D721Med (cell line): Measurements from ENCODE around the gene TBATA.

ENCODE experiments used
- DNase-seq: peaks from one replicate; pipeline ENCODE4 v3.0.0; 2011; ENCODE audit warnings: low spot score; ENCODE audit not compliant: insufficient read length
- FAIRE-seq: peaks from 2 replicates; lab custom pipeline; 2011; peaks lifted over from hg19 to GRCh38; lab: Jason Lieb, UNC
- TF ChIP-seq, protein P1 (sequence below): IDR thresholded peaks from 2 replicates; pipeline ENCODE4 v1.5.1; 2012; ENCODE audit warnings: mild to moderate bottlenecking, control low read depth; ENCODE audit not compliant: insufficient read depth; ENCODE audit errors: missing control alignments

TBATA gene, protein sequence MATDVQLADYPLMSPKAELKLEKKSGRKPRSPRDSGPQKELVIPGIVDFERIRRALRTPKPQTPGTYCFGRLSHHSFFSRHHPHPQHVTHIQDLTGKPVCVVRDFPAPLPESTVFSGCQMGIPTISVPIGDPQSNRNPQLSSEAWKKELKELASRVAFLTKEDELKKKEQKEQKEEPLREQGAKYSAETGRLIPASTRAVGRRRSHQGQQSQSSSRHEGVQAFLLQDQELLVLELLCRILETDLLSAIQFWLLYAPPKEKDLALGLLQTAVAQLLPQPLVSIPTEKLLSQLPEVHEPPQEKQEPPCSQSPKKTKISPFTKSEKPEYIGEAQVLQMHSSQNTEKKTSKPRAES

DNA sequence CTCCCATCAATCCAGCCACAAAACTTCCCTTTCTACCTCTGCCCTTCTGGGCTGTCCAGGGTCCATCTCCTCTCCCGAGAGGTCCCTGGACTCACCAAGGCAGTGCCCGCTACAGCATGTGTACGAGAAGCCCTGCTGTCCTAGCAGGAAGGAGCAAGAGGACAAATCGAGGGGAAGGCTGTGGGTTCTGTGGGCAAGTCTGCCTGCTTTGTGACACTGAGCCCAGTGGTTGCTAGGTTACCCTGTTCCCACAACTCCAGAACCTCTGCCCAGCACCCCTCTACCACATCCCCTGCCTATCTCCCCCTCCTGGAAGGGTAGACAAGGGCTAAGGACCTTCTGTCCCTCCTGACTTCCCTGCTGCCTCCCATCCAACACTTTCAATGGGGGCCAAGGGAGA lies at the start of gene TBATA:
TBATA (minus strand) TSS at position 188 of the 400 bp plus-strand sequence. CDS start 1,998 bp downstream, outside the sequence.
- DNase-seq (no peak), FAIRE-seq (no peak)
- TF ChIP-seq, protein P1, sequence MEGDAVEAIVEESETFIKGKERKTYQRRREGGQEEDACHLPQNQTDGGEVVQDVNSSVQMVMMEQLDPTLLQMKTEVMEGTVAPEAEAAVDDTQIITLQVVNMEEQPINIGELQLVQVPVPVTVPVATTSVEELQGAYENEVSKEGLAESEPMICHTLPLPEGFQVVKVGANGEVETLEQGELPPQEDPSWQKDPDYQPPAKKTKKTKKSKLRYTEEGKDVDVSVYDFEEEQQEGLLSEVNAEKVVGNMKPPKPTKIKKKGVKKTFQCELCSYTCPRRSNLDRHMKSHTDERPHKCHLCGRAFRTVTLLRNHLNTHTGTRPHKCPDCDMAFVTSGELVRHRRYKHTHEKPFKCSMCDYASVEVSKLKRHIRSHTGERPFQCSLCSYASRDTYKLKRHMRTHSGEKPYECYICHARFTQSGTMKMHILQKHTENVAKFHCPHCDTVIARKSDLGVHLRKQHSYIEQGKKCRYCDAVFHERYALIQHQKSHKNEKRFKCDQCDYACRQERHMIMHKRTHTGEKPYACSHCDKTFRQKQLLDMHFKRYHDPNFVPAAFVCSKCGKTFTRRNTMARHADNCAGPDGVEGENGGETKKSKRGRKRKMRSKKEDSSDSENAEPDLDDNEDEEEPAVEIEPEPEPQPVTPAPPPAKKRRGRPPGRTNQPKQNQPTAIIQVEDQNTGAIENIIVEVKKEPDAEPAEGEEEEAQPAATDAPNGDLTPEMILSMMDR: no peak

DNA sequence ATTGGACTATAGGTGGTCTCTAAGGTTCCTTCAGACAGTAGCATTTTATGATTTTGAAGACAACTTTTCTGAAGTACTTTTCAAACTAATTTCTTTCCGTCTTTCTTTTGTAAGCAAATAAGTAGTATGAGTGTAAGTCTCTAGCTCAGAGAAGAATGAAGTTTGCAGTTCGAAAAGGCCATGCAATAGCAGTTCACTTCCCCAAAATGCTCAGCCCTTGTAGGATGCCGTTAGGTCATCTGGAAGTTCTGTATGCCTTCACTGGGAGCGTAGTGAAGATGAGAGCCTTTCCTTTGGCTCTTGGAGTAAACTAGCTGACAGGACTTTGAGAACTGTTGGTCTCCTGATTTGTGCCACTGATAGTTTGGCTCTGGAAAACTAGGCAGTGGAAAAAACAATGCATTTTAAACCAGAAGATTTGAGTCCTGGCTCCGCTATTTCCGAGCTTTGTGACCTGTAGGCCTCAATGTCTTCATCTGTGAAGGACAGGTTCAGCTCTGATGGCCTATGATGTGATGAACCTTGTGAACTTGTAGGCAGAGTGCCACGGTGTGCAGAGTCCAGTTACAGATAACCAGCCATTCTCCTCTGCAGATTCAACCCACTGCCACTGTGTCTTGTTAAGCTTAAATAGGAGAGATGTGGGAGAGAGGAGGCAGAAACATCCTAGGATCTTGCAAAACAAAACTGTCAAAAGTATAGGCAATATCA lies 49.4 kb upstream of the TBATA start:
- TF ChIP-seq, protein P1: no peak
- DNase-seq (no peak), FAIRE-seq (no peak)

DNA sequence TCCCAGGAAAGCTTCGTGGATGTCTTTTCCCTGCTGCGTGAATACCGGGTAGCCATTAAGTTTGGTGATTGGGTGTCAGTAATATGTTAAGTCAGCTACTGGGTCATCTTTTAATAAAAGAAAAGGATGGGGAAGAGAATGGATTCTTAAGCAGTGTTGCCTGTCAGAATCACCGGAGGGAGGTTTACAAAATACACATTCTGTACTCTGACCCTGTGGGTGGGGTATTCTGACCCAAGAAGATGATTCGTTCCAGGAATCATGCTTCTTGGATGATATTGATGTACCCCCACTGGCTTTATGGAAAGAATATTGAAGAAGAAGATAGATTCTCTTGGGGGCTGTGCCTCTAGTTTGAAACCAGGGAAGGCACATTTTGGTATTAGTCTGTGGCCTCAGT lies 48.8 kb upstream of the TBATA start:
- FAIRE-seq: no peak
- TF ChIP-seq, protein P1: no peak

DNA sequence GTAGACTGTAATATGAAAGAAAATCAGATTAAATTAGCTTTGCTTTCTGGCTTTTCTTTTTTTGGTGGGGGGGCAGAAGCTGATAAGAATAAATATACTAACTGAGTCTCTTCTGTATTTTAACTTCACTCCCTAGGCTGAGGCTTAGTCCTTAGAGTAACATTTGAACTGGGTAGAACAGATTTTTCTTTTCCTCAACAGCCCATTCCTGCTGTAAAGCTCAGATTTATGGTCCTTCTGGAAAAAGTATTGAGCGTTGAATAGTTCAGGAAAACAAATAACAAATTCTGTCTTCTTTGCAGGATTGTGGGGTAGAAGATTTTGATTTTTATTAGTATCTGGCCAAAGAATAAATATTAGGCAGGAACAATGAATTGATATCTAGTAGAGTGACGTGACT lies 48.4 kb upstream of the TBATA start:
- TF ChIP-seq, protein P1: no peak
- no peak for DNase-seq
- FAIRE-seq: no peak

More for the DNA sequence above, 48.8 kb upstream of the TBATA start:
- DNase-seq: no peak

DNA sequence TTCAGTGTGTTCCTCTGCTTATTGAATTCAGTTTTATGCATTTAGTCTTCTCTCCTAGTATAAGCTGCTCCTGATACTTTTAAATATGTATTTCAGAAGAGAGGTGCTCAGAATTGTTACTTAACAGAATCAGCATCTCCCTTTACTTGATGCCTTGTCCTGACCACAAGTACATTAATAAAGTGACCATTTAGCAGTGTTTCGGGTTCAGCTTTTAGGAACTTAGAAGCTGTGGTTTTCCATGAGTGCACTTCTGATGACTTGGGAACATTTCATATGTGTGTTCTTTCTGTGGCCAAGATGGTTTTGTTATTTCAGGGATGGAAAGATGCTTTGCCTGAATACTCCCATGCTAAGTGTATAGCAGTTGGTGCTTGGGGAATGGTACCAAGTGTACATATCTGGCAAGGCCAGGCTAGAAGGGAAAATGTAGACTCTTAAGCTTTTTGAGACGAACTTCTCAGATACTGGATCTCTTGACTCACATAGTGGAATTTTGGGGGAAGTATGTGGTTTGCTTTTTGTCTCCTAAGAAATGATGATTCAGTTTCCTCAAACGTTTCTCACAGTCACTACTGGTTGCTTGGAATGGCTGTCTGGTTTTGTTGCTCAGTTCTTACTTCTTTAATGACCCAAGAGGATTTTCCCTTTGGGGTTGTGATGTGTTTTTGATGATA lies 47.8 kb upstream of the TBATA start:
- TF ChIP-seq, protein P1: no peak
- FAIRE-seq (no peak), DNase-seq (no peak)

DNA sequence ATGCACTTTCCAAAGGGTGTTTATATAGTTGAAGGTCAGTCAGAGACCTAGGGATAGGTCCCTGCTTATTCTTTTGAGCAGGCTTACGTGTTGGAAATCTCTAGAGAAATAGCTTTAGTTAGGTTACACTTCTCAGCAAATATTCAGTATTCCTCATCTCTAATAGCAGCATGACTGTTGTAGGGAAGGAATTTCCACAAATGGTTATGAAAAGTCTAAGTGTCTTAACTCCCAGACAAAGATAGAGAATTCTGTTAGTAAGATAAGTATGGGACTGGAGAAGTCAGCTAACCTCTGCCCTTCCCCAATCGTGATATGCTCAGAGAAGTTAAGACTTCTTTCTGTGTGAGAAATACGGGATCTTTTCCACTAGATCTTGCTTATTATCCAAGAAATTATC lies 47.0 kb upstream of the TBATA start:
- TF ChIP-seq, protein P1: no peak
- no peak for FAIRE-seq
- no peak for DNase-seq

DNA sequence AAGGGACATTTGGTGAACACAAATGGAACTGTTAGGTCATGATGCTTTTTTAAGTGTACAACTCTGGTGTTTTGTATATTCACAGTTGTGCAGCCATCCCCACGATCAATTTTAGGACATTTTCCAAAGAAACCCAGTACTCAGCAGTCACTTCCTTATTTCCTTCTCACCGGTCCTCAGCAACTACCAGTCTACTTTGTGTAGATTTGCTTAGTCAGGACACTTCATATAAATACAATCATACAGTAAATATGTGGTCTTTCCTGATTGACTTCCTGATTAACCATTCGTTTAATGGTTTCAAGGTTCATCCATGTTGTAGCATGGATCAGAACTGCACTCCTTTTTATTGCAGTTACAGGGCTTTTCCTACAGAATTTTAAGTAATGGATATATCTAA lies 45.0 kb upstream of the TBATA start:
- FAIRE-seq: no peak
- no peak for DNase-seq
- TF ChIP-seq, protein P1: no peak
